K562 (cell line): ENCODE measurements around the gene RIC8B. TPM values are rescaled to one million over a fixed set of nuclear protein-coding genes. Genes with fewer than 3 reads are reported as not detected.

Source experiments
- RAD51 ChIP-seq: fragments of 450-650 bp; IDR thresholded peaks from 2 replicates; pipeline ENCODE4 v1.7.1; 2016; ENCODE audit warnings: low read depth, mild to moderate bottlenecking, borderline replicate concordance
- RBM34 ChIP-seq: fragments of 200-400 bp; formaldehyde crosslinking; IDR thresholded peaks from 2 replicates; pipeline ENCODE4 v1.6.1; 2018; ENCODE audit warnings: low read length, borderline replicate concordance; ENCODE audit not compliant: insufficient read depth
- ZNF146 ChIP-seq: IDR thresholded peaks from one replicate; pipeline ENCODE4 v1.6.1; 2018; ENCODE audit warnings: missing compliant biosample characterization; ENCODE audit not compliant: unreplicated experiment
- ZNF175 ChIP-seq: fragments of 200-800 bp; sonication (Bioruptor generic); IDR thresholded peaks from 2 replicates; pipeline ENCODE4 v1.6.1; 2016; ENCODE audit warnings: low read depth, mild to moderate bottlenecking, missing genetic modification characterization, missing compliant biosample characterization
- ZNF589 ChIP-seq: fragments of 200-800 bp; sonication (Bioruptor generic); IDR thresholded peaks from 2 replicates; pipeline ENCODE4 v1.6.1; 2016; ENCODE audit warnings: low read depth, missing genetic modification characterization, missing compliant biosample characterization
- ZNF717 ChIP-seq: fragments of 250-450 bp; sonication (Bioruptor Pico); IDR thresholded peaks from 2 replicates; pipeline ENCODE4 v1.5.0; 2021
- polyA plus RNA-seq, 8 experiments: library from polyadenylated mRNA; depleted of rRNA in 4 of 8; stranded (reverse) in 5 of 8; unstranded in 3 of 8; fragments of >200 nt; fragmentation: Nextera tagmentation in 2 of 8; fragmentation: Illumina TruSeq in 1 of 8; extraction: Ambion mirVana in 2 of 8; extraction: Trizol in 1 of 8; gene quantifications; 2 replicates each; pipeline versions ENCODE4 v1.2.1 to v1.2.3, GENCODE V29; 2011 to 2014; ENCODE audit warnings: inconsistent platforms in 1 of 8, missing spikeins in 1 of 8
- total RNA-seq, 7 experiments: library from RNA; depleted of rRNA in 6 of 7; stranded (reverse); fragments of >200 nt in 6 of 7; fragmentation: Illumina TruSeq in 2 of 7; extraction: Trizol in 2 of 7; gene quantifications; 2 replicates each; pipeline versions ENCODE4 v1.2.1 to v1.2.3, GENCODE V29; 2011 to 2021; ENCODE audit warnings: low replicate concordance in 1 of 7
- TF ChIP-seq, protein P1 (sequence below): fragments of 450-650 bp; IDR thresholded peaks from 2 replicates; pipeline ENCODE4 v1.7.1; 2018; ENCODE audit warnings: mild to moderate bottlenecking, low read depth; ENCODE audit not compliant: partially characterized antibody

Gene RIC8B
- total and polyA plus RNA-seq, 9 of the 15 experiments (the other 6 are each of a cell fraction or from before 2014, with no cell fraction given), result 0.92 to 8.1 (median 4.8) TPM

DNA sequence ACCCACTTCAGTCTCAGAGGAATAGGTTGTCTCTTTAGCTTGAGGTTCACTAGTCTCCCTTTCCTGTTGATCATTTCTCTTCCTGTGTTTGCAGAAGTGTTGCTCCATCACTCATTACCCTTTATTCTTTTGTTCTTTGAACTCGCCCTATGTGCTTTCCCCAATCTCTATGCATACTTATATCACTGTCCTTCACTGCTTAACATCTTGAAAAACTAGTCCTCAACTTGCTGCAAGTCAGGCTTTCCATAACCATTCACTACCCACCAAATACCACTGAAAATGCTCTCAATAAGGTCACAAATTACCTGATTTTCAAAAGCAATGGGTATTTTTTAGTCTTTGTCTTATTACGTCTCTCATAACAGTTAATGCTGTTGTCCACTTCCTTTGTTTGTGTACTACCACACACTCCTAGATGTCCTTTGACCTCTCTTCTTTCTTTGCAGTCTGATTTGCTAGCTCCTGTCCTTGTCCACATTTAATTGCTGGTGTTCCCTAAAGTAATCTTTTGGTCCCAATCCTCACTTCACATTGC is 80.8 kb downstream of the RIC8B start (continued):
- TF ChIP-seq, protein P1, sequence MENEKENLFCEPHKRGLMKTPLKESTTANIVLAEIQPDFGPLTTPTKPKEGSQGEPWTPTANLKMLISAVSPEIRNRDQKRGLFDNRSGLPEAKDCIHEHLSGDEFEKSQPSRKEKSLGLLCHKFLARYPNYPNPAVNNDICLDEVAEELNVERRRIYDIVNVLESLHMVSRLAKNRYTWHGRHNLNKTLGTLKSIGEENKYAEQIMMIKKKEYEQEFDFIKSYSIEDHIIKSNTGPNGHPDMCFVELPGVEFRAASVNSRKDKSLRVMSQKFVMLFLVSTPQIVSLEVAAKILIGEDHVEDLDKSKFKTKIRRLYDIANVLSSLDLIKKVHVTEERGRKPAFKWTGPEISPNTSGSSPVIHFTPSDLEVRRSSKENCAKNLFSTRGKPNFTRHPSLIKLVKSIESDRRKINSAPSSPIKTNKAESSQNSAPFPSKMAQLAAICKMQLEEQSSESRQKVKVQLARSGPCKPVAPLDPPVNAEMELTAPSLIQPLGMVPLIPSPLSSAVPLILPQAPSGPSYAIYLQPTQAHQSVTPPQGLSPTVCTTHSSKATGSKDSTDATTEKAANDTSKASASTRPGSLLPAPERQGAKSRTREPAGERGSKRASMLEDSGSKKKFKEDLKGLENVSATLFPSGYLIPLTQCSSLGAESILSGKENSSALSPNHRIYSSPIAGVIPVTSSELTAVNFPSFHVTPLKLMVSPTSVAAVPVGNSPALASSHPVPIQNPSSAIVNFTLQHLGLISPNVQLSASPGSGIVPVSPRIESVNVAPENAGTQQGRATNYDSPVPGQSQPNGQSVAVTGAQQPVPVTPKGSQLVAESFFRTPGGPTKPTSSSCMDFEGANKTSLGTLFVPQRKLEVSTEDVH, result no peak
- no peak for TF ChIP-seq ZNF717
- TF ChIP-seq ZNF146 (CRISPR knock-in tag), result no peak
- no peak for TF ChIP-seq RBM34
- no peak for TF ChIP-seq RAD51
- no peak for TF ChIP-seq ZNF589 (CRISPR knock-in tag)
- TF ChIP-seq ZNF175 (CRISPR knock-in tag), result no peak
